ENCODE measurements around the gene RAD51C. TPM values are rescaled to one million over a fixed set of nuclear protein-coding genes. Genes with fewer than 3 reads are reported as not detected.

RAD51C gene
- total RNA-seq, 1 experiment from 2014 or later = 63.4 TPM

DNA sequence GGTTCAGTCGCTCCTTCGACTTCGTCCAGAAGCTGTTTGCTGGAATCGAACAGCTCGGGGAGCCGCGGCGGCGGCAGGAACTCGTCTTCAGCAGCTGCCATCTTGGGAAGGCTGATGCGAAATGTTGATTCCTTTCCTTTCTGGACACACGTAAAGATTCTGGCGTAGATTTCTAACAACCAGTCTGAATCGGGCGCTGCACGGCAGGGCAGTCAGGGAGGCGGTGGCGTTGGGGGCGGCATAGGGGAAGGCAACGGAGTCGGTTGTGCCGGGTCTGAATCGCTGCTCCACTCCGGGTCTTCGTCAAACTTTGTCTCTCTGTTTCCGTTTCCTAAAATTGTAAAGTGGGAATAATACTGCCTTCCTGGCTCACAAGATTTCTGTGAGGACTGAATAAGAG, 30.9 kb upstream of the RAD51C start:
- Histone ChIP-seq H2AFZ (no peak overlapping the region), H3K27me3 (ENCODE audit: insufficient read depth, low read depth) (no peaks in the 10 kb centered on the region), H4K20me1 (ENCODE audit: insufficient read depth) (no peaks in the 10 kb centered on the region), H3F3A (ENCODE audit: insufficient read depth, low read depth) (peaks cover 21% of the 10 kb centered on the region), H3K4me3 (no peak overlapping the region), H3K9me3 (ENCODE audit: insufficient read depth, low read depth) (no peaks in the 10 kb centered on the region), H3K36me3 (ENCODE audit: low read depth) (no peaks in the 10 kb centered on the region), H3K79me2 (ENCODE audit: low read depth) (no peaks in the 10 kb centered on the region), H3K9me2 (ENCODE audit: insufficient read depth) (no peaks in the 10 kb centered on the region), H3K4me2 (no peak overlapping the region), H3K27ac (no peak overlapping the region), H3K4me1 (replicated peaks; ENCODE audit: insufficient read depth) (peaks cover 20% of the 10 kb centered on the region)
- TF ChIP-seq, protein P1, sequence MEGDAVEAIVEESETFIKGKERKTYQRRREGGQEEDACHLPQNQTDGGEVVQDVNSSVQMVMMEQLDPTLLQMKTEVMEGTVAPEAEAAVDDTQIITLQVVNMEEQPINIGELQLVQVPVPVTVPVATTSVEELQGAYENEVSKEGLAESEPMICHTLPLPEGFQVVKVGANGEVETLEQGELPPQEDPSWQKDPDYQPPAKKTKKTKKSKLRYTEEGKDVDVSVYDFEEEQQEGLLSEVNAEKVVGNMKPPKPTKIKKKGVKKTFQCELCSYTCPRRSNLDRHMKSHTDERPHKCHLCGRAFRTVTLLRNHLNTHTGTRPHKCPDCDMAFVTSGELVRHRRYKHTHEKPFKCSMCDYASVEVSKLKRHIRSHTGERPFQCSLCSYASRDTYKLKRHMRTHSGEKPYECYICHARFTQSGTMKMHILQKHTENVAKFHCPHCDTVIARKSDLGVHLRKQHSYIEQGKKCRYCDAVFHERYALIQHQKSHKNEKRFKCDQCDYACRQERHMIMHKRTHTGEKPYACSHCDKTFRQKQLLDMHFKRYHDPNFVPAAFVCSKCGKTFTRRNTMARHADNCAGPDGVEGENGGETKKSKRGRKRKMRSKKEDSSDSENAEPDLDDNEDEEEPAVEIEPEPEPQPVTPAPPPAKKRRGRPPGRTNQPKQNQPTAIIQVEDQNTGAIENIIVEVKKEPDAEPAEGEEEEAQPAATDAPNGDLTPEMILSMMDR (conservative IDR thresholded peaks at IDR 0.05) = no peak
- no peak for TF ChIP-seq EZH2 (IDR thresholded peaks at IDR 0.05; ENCODE audit: low read depth)
- no TSS peak for BruUV-seq (replicated peaks)
- intact Hi-C loops (cut with micrococcal nuclease; ENCODE audit: unreplicated experiment) = no loop called here
- CTCF ChIA-PET = no interaction called here
- DNase-seq = no peak
- POLR2A ChIA-PET (ENCODE audit: unreplicated experiment) = no interaction called here

DNA sequence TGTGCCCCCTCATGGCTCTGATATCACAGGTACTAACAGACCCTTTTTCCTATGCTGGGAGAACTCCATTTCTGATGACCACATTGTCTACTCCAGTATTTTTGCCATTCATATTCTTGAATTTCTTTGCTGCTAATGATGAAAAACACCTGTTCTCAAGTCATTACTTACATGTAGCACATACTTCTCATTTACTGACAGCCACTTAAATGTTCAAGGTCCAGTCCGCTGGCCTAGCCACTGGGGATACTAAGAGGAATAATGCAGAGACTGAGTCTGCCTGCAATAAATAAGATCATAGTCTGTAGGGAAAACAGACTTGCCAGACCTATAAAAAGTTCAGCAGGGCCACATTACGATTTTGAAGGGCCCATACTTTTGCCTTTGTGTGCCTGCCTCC, 28.1 kb upstream of the RAD51C start:
- CTCF ChIA-PET = no interaction called here
- BruUV-seq (replicated peaks) = no TSS peak
- no peak overlapping the region for H3K4me3 ChIP-seq
- TF ChIP-seq, protein P1 (conservative IDR thresholded peaks at IDR 0.05) = no peak
- no peak for TF ChIP-seq EZH2 (IDR thresholded peaks at IDR 0.05; ENCODE audit: low read depth)
- H3F3A ChIP-seq (ENCODE audit: insufficient read depth, low read depth) = peaks cover 30% of the 10 kb centered on the region
- H3K79me2 ChIP-seq (ENCODE audit: low read depth) = no peaks in the 10 kb centered on the region
- POLR2A ChIA-PET (ENCODE audit: unreplicated experiment) = no interaction called here
- no peak for DNase-seq
- H4K20me1 ChIP-seq (ENCODE audit: insufficient read depth) = no peaks in the 10 kb centered on the region
- intact Hi-C loops (cut with micrococcal nuclease; ENCODE audit: unreplicated experiment) = no loop called here
- H3K4me1 ChIP-seq (replicated peaks; ENCODE audit: insufficient read depth) = peaks cover 33% of the 10 kb centered on the region
- no peaks in the 10 kb centered on the region for H3K9me2 ChIP-seq (ENCODE audit: insufficient read depth)
- H3K27me3 ChIP-seq (ENCODE audit: insufficient read depth, low read depth) = no peaks in the 10 kb centered on the region
- no peaks in the 10 kb centered on the region for H3K9me3 ChIP-seq (ENCODE audit: insufficient read depth, low read depth)
- no peaks in the 10 kb centered on the region for H3K36me3 ChIP-seq (ENCODE audit: low read depth)
- no peak overlapping the region for H3K4me2 ChIP-seq
- H3K27ac ChIP-seq = no peak overlapping the region
- H2AFZ ChIP-seq = no peak overlapping the region

DNA sequence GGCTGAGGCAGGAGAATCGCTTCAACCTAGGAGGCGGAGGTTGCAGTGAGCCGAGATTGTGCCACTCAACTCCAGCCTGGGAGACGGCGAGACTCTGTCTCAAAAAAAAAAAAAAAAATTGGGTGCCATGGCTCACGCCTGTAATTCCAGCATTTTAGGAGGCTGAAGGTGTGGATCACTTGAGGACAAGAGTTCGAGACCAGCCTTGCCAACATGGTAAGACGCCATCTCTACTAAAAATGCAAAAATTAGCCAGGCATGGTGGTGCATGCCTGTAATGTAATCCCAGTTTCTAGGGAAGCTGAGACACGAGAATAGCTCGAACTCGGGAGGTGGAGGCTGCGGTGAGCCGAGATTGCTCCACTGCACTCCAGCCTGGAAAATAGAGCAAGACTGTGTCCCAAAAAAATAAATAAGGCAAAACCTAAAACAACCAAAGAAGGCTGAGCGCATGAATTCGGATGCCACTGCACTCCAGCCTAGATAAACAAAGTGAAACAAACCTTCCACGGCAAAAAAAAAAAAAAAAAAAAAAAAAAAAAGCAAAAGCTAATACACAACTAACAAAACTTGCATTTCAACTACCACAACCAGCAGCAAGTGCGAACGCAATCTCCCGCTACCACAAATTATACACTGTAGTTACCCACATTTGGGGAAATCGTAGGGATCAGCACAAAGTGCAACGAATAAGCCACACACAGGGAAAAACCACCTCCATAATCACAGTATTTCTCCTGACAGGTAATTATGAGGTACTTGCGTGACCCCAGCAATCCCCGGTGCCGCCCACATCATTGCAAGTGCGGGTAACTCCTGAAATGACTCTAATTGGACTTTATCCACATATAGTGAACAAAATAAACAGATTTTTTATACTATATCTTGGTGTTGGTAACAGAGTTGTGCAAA, 26.2 kb upstream of the RAD51C start:
- no peak for DNase-seq
- intact Hi-C loops (cut with micrococcal nuclease; ENCODE audit: unreplicated experiment) = no loop called here
- TF ChIP-seq, protein P1 (conservative IDR thresholded peaks at IDR 0.05) = no peak
- no peak for TF ChIP-seq EZH2 (IDR thresholded peaks at IDR 0.05; ENCODE audit: low read depth)
- no TSS peak for BruUV-seq (replicated peaks)
- no peak overlapping the region for H2AFZ ChIP-seq
- H4K20me1 ChIP-seq (ENCODE audit: insufficient read depth) = no peaks in the 10 kb centered on the region
- no peaks in the 10 kb centered on the region for H3K9me2 ChIP-seq (ENCODE audit: insufficient read depth)
- H3K4me3 ChIP-seq = no peak overlapping the region
- no peak overlapping the region for H3K4me2 ChIP-seq
- H3K4me1 ChIP-seq (replicated peaks; ENCODE audit: insufficient read depth) = peaks cover 44% of the 10 kb centered on the region
- CTCF ChIA-PET = interaction anchor here (0.6 kb wide), 2 partner anchors 28 to 125 kb away, joined by 7 to 8 read pairs; no protein-coding TSS in a partner anchor
- peaks cover 34% of the 10 kb centered on the region for H3F3A ChIP-seq (ENCODE audit: insufficient read depth, low read depth)
- no peaks in the 10 kb centered on the region for H3K9me3 ChIP-seq (ENCODE audit: insufficient read depth, low read depth)
- H3K79me2 ChIP-seq (ENCODE audit: low read depth) = no peaks in the 10 kb centered on the region
- POLR2A ChIA-PET (ENCODE audit: unreplicated experiment) = interaction anchor here (0.6 kb wide), 1 partner anchor 1208 kb away, joined by 3 read pairs; no protein-coding TSS in a partner anchor
- H3K27me3 ChIP-seq (ENCODE audit: insufficient read depth, low read depth) = no peaks in the 10 kb centered on the region
- no peaks in the 10 kb centered on the region for H3K36me3 ChIP-seq (ENCODE audit: low read depth)
- H3K27ac ChIP-seq = no peak overlapping the region

Data from PC-9 (cell line).